GM23248 (cell line): ENCODE data around the gene KICS2.

ENCODE experiments used
- EZH2 ChIP-seq: fragments of 200-600 bp; sonication (generic); IDR thresholded peaks from 2 replicates; pipeline ENCODE4 v1.6.1; 2018; ENCODE audit warnings: antibody characterized with exemption, mild to moderate bottlenecking; ENCODE audit not compliant: insufficient read depth, poor library complexity, severe bottlenecking
- EZH2phosphoT487 ChIP-seq: fragments of 200-600 bp; sonication (generic); IDR thresholded peaks from 2 replicates; pipeline ENCODE4 v1.6.1; 2018; ENCODE audit warnings: antibody characterized with exemption, moderate library complexity, mild to moderate bottlenecking, low read depth; ENCODE audit not compliant: insufficient read depth

DNA sequence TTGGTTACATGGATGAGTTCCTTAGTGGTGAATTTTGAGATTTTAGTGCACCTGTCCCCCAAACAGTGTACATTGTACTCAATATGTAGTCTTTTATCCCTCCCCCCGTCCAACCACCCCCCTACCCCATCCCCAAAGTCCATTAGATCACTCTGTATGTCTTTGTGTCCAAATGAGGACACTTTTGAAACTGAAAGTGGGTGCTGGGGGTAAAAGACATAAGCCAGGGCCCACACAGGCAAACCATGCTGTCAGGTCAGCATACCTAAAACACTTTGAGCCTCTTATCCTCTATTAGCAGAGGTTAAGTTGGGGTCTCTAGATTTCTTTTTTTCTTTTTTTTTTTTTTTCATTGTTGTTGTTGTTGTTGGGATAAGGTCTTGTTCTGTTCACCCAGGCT lies 31.3 kb upstream of the KICS2 start:
- no peak for TF ChIP-seq EZH2
- no peak for TF ChIP-seq EZH2phosphoT487
